HG02943 (cell line): ENCODE measurements around the gene FUT7.
"Not testable (repeated sequence)": the region's sequence is repeated elsewhere in the genome, so short reads cannot be mapped to it uniquely, and the experiment has no call there.

ENCODE experiments used
- ATAC-seq: cut with Tn5 transposase; IDR thresholded peaks from one replicate; pipeline ENCODE4 v1.9.1; 2021; ENCODE audit warnings: mild to moderate bottlenecking, low read depth, moderate library complexity; ENCODE audit not compliant: unreplicated experiment

FUT7 gene

DNA sequence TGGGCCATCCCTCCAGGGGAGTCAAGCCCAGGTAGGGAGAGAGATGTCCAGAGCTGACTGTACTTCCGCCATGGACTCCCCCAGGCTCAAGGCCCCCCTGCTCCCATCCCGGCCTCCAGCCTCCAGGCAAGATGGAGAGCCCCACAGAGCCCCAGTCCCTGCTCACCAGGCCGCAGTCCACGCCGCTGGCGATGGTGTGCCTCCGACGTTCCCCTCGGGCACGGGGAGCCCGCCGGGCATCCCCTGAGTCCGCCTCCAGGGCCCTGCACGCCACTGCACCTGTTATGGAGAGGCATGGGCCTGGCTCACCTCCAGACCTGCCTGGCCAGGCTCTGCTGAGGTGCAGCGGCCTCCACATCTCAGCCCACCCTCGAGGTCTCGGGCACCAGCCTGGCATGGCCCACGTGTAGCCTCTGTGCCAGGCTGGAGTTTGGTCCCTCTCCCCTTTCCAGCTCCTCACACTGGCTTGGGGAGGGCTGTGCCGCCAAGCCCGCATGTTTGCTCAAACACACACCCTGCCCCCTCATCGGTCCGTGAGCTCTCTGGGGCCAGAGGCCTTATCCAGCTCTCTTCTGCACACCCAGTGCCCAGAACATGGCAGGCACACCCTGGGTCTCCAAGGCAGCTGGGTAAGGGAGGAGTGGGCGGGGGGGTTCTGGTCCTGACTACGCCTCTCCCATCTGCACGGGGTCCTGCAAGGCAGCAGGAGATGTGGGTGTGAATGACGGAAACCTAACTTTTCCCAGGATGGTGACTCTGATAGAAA, 34.4 kb upstream of the FUT7 start:
- no peak for ATAC-seq

DNA sequence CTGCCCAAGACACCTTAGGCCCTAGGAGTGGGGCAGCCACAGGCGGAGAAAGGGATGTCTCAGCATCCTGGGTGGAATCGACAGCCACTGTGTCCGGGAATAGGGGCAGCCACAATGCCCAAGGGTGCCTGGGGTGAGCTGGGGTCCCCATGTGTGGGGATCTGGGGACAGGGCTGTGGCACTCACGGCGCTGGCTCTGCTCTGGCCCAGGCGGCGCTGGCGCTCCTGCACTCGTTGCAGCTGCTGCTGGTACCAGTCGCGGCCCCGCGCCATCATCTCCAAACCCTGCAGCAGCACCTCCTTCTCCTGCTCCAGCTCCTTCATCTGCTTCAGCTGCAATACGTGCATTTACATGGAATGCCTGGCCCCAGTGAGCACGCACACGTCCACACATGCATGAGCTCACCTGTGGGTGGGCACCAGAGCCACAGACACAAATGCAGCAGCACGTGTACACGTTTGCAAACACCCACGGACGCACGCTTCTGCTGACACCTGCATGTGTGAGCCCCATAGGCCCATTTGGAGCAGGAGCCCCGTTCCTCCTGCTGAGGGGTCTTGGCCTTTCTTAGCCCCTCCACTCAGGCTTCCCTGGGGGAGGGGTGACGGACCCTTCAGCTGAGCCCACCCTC, 33.6 kb upstream of the FUT7 start:
- ATAC-seq, result no peak

DNA sequence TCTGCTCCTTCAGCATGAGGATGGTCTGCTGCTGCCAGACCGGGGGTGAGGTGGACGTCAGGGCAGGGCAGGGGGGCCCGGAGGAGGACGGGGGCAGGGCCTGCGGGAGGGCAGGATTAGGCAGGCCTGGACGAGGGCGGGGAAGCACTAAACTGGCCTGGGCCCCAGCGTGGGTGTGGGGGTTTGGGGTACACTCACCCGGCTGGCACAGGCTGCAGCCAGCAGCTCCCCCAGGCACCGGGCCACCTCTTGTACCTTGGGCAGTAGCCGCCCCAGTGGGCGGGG, 32.9 kb upstream of the FUT7 start:
- no peak for ATAC-seq

DNA sequence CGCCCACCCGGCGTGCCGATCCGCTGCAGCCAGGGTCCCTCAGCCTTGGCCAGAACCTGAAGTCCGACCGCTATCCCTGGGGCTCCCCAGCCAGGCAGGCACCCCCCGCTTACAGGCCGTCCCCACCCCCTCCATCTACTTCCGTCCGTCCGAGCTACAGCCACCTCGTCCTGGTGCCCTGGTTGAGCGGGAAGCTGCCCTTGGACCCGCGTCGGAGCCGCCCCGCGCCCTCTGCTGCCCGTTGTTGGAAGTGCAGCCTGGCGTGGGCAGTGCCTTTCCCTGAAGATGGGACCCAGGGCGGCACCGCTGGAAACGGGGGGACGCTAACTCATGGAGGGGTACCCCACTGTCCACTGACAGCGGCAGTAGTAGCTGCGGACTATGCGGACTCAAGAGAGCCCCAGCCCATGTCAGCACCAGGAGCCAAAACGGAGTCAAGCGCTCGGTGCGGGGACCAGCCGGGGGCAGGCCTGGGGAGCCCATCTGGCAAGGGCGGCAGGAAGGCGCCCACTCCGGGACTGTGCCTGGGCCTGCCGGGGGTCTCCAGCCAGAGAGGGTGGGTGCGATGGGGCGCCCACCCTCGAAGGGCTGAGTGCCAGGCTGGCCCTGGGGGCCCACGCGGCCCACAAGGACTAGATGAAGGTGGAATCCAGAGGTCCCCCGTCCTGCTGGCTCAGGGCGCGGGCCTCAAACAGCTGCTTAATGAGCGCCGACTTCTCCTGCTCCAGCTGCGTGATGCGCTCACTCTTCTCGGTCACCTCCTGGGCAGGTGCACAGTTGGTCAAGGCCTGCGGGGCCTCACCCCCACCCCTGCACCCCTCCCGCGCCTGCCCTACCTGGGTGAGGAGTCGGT, 32.4 kb upstream of the FUT7 start:
- no peak for ATAC-seq

DNA sequence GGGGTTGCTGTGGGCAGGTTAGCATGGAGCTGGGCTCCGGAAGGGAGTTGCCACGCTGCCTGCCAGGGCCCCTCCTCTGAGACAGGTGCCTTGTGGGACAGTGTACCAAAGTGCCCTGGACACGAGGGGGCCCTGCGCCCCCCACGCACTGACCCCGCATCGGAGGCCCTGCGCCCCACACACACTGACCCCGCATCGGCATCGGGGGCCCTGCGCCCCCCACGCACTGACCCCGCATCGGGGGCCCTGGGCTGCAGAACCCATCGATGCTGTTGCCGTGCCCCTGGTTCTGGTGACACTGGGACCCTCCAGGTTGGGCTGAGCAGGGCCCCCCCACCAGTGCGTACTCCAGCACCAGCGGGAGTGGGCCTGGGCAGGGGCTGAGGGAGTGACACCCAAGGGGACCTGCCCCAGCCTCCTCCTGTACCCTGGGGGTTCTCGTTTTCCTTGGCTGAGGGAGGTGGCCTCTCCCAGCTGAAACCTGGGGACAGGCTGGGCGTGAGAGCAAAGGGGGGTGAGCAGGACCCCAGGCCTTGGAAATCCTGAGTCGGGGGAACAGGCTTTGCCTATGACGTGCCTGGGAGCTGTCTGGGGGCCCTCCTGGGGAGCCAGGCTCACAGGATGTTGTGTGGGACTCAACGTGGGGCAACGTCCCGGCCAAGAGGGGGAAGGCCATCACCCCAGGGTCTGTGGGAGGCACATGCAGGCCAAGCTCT, 31.6 kb upstream of the FUT7 start:
- no peak for ATAC-seq

DNA sequence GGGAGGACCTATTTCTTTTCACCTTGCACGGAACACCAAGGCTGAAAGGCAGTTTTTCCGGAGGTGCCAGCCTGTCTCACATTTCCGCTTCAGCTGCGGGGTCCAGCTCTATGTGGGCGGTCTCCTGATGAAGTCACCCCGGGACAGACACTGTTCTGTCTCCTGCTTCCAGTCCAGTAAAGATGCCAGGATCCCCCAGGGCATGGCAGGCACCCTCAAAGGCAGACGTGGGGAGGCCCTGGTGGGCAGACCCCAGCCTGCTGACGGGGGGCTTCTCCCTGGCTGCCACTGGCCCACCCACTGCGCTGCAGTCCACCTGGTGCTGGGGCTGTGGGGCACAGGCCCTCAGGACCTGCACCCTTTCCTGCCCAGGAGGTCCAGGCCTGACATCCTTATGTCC, 30.9 kb upstream of the FUT7 start:
- not testable (repeated sequence) for ATAC-seq

DNA sequence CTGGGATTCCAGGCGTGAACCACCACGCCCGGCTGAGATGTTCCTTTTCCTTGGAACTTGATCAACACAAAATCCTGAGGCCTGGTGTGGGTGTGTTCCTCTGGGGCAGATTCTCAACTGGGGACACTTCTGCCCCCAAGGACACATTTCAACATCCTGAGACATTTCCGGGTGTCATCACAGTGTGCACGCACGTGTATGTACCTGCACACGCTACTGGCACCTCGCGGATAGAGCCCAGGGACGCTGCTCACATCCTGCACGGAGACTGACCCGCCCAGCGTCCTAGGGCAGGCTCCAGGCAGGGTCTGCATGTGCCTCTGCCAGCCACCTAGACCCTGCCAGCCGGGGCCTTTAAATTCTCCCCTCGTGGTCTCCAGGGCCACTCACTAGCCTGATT, 30.5 kb upstream of the FUT7 start:
- no peak for ATAC-seq

DNA sequence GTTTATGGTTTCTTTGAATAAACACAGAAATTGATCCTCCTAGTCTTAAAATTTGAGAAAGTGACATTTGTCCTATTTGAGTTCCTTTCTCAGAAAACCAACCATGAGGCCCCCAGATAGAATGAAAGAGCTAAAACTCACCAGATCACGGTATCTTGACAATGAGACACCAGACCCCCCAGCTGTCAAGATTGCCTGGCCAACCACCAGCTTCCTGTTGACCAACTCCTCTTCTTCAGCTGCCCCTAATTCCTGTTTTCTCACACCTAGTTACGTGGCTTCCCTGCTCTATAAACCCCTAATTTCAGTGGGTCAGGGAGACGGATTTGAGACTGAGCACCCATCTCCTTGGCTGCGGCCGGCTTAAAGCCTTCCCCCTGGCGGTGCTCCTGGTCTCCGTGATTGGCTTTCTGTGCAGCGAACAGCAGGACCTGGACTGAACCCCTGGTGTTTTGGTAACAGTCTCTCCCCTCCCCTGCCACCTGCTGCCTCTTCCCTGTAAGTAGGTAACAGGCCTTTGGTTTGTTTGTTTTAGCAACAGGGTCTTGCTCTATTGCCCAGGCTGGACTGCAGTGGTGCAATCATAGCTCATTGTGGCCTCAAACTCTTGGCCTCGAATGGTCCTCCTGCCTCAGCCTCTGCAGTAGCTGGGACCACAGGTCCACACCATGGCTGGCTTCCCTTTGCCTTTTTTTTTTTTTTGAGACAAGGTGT, 26.8 kb upstream of the FUT7 start:
- no peak for ATAC-seq

DNA sequence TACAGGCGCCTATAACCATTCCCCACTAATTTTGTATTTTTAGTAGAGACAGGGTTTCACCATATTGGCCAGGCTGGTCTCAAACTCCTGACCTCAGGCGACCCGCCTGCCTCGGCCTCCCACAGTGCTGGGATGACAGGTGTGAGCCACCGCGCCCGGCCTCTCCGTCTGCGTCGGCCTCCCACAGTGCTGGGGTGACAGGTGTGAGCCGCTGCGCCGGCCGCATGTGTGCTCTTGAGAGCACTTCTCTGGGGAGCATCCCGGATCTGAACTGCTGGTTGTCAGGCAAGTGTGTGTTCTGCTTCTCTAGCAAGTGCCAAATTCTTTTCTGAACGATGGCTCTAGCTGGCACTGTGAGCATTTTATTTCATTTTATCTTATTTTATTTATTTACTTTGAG, 25.7 kb upstream of the FUT7 start:
- ATAC-seq, result no peak

DNA sequence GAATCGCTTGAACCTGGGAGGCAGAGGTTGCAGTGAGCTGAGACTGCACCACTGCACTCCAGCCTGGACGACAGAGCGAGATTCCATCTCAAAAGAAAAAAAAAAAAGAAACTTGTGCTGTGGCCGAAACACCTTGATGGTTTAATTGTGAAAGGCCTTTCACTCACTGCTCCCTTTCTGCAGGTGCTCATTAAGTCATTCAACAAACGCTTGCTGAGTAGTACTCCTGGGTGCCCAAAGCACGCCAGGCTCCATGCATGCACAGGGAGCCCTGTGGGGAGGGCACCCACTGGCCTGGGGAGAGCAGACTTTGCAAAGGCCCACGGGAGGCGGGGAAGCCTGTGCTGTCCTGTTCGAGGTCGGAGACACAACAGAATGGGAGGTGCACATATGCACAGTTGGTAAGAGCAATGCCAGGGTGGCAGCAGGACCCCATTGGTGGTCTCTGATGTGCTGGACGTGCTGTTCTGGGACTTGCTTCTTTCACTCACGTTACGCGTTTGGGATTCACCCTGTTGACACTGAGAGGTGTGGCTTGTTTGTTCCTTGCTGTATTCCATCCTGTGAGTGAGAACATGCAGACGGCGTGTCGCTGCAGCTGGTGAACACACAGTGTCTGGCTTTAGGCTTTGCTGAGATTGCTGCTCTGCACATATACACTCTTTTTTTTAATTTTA, 25.0 kb upstream of the FUT7 start:
- ATAC-seq, result no peak

DNA sequence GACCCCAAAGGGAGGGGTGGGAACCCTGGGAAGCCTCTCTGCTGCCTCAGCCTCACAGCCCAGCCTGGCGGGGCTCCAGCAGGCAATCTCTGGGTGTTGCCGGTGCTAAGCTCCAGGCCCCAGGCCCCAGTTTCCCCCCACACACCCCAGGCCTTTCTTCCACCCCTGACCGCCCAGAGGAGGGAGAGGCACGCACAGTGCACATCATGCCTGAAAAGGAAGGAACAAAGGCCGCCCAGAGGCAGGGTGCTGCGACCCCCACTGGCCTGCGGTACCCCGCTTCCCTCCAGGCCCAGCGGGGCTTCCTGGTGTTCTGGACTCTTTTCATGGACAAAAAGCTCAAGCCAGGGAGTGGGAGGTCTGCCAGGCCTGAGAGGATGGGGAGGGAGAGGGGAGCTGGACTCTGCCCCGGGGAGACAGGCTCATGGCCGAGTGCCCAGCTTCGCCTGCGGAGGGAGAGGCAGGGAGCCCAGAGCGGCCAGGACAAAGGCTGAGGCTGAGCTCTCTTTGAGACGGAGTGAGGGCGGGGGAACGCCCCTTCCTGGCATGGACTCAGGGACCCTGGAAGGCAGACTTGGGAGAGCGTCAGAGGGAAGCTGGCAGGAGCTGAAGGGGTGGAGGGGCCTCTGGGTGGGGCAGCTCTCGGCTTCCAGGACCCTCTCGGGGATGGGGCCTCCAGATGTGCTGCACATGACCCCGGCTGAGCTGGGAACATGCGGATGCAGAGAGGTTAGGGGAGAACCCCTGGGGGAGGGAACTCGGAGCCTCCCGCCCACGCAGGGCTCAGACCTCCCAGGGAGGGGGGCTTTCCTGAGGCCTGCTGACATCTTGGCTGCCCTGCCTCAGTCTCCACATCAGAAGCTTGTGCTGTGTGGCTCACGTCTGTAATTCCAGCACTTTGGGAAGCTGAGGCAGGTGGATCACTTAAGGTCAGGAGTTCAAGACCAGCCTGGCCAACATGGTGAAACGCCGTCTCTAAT, 23.8 kb upstream of the FUT7 start:
- no peak for ATAC-seq

DNA sequence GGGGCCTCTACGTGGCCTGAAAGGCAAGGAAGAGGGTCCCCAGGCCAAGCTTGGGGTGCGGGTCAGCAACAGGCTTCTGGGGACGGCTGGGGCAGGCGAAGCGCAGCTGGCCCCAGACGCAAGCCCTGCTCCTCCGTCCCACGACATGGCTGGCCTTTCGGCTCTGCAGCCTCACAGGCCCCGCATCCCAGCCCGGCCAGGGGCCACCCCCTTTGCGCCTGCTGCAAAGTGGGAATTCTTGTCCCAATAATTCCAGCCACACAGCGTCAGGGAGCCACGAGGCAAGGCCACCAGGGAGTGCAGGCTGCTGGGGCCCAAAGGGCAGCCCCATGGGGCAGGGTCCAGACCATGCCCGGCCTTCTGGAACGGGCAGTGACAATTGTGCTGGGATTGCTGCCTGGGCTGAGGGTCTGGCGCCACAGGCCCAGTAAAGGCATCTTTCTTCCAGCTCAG, 23.1 kb upstream of the FUT7 start:
- ATAC-seq, result no peak

DNA sequence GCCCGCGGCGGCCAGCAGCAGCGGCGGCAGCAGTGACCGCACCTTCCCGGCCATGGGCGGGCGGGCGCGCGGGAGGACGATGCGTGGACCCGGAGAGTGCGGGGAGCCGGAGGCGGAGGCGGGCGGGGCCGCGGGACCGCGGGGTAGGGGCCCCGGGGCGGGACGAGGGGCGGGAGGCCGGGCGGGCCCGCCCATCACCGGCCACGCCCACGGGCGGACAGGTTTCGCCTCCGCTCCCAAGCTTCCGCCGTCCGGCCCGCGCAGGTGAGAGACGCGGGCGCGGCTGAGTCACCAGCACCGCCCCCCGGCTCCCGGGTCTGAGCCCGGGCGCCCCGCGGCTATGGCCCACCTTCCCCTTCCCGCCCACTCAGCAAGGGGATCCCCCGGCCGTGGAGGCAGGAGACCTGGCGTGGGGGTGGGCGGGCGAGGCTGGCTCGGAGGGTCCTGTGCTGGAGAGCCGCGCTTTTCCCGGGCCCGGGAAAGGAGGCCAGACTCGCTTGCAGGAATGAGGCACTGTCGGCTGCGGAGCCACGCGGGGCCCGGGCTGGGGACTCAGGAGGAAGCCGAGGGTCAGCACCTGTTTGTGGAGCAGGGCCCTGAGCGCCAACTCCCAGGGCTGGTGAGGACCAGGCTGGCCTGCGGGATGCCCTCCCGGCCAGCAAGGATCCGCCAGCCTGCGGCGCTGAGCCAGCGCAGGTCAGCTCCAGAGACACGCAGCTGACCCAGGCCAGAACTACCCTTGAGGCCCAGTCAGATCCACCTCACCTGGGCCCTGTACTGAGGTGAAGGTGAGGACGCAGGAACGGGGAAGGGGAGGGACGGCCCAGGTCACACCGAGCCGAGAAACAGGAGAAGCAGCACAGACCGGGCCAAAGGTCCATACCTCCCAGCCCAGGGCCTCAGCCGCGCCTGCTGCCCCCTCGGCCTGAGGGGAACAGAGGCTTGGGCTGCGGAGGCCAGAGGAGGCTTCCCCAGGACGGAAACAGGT, 22.4 kb upstream of the FUT7 start, which contains the start of gene ENTPD2:
Gene ENTPD2, minus strand, starts transcription at position 118 of the 988 bp plus-strand sequence. Its CDS starts 64 bp downstream, at position 54.
- ATAC-seq, result no peak

DNA sequence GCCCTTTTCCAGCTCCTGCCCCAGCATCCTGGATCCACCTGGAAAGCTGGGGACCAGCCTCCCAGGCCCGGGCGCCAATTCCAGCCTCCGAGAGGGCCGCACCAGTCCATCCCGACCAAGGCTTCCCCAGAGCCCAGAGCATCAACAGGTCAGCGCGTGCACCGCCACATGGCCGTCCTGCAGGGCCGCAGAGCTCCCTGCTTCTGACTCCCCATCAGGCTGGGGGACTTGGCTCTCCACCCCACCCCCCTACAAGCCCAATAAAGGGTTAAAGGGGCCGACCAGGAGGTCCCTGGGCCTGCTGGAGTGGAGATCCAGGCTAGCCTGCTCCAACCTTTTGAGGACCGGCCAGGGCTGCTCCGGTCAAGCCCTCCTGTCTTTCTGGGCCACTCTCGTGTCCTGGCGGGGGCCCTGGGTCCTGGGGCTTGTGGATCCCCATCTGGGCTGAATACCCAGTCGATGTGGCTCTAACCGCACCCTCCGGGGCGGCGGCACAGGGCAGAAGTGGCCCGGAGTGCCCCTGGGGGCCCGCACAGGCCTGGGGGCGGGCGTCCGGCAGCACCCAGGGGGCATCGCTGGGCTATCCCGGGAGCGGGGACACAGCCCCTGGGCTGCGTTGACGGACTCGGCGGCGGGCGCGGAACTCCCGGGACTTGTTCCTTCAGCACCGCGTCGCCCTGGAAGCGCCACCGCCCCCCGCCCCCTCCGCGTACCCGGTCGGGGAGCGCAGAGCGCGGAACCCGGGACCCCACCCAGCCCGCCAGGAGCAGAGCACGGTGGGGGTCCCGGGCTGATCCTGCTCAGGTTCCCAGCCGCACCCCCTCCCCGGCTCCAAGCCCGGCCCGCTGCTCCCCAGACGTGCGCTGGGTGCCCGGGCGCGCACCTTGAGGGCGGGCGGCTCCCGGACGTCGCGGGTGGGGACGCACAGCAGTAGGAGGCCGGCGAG, 21.4 kb upstream of the FUT7 start:
- no peak for ATAC-seq

DNA sequence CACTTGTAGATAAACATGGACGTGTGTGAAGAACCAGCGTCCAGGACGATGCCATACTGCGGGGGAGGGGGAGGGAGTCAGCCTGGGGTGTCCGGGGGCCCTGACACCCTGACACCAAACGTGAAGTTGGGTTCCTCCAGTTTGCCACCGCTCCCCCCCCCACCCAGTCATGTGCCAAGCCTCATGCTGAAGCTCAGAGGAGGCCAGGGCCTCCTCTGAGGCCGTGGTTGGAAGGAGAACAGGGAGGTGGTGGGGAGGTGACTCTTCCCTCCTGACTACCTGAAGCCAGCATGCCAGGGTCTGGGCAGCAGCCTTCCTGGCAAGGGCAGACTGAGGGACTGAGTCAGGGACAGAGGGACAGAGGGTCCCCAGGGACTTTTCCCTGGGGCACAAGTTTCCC, 20.4 kb upstream of the FUT7 start:
- ATAC-seq, result no peak

DNA sequence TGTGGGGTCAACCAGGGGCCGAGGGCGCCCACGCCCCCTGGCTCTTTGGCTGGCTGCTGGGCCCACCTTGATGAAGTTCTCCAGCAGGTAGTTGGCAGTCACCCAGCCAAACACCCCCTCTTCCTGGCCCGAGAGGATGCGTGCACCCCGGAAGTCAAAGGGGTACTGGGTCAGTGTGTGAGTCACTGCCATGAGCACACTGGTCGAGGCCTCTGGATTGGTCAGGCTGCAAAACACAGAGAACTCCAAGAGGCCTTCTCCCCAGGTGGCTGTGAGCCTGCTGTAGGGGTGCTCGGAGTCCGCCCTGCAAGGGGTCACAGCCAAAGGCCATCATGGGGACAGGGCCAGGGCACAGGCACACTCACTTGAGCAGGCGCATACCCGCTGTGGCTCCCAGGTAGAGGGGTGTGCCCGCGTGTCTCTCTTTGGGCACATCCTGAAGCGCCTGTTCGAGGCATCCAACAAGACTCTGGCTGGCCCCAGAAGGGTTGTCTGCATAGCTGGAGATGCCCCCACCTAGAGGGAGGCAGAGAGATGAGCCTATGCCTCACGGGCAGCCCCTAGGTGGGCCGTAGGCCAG, 19.3 kb upstream of the FUT7 start:
- no peak for ATAC-seq
